Neuronal stem cell (in vitro differentiated cells): ENCODE data around the gene IQGAP3.
A peak's percentile ranks its signal among the peaks of the same experiment; 100 is the strongest.

Experiments
- DNase-seq: peaks from one replicate; pipeline ENCODE4 v3.0.0-alpha.2; 2013; ENCODE audit warnings: low spot score
- H2AFZ ChIP-seq: one replicate; pipeline ENCODE4 v1.6.1; 2013; ENCODE audit warnings: mild to moderate bottlenecking, low read length, inconsistent platforms
- H2AK5ac ChIP-seq: 2 replicates; pipeline ENCODE4 v1.6.1; 2013; ENCODE audit warnings: low read depth, mild to moderate bottlenecking, inconsistent platforms, low read length, moderate library complexity, mixed read lengths
- H2BK120ac ChIP-seq: 2 replicates; pipeline ENCODE4 v1.6.1; 2013; ENCODE audit warnings: low read depth, mild to moderate bottlenecking, inconsistent platforms, low read length, moderate library complexity, mixed read lengths
- H2BK12ac ChIP-seq: one replicate; pipeline ENCODE4 v1.6.1; 2013; ENCODE audit warnings: low read length, inconsistent platforms
- H2BK15ac ChIP-seq: 2 replicates; pipeline ENCODE4 v1.6.1; 2013; ENCODE audit warnings: mild to moderate bottlenecking, low read length, inconsistent platforms, mixed read lengths
- H2BK5ac ChIP-seq: one replicate; pipeline ENCODE4 v1.6.1; 2013; ENCODE audit warnings: inconsistent platforms, mild to moderate bottlenecking, low read length, moderate library complexity
- H3K14ac ChIP-seq: one replicate; pipeline ENCODE4 v1.6.1; 2013; ENCODE audit warnings: low read length, inconsistent platforms
- H3K18ac ChIP-seq: 2 replicates; pipeline ENCODE4 v1.6.1; 2013; ENCODE audit warnings: low read length, inconsistent platforms
- H3K23ac ChIP-seq: 2 replicates; pipeline ENCODE4 v1.6.1; 2013; ENCODE audit warnings: low read depth, mild to moderate bottlenecking, mixed read lengths, low read length, inconsistent platforms; ENCODE audit not compliant: poor library complexity
- H3K27ac ChIP-seq: replicated peaks from 3 replicates; pipeline ENCODE4 v1.5.1; 2013; ENCODE audit warnings: low read length, inconsistent platforms
- H3K27me3 ChIP-seq, 3 experiments: 2 replicates each; pipeline ENCODE4 v1.6.1; 2013; ENCODE audit warnings: low read length in 3 of 3, mild to moderate bottlenecking in 2 of 3, inconsistent platforms in 1 of 3, low read depth in 1 of 3, mixed read lengths in 1 of 3, moderate library complexity in 1 of 3; ENCODE audit not compliant: control insufficient read depth in 3 of 3, insufficient read depth in 3 of 3
- H3K36me3 ChIP-seq, 2 donors: replicated peaks in 1 of 2; 2 replicates each; pipeline ENCODE4 v1.6.1; 2013; ENCODE audit warnings: low read length in 2 of 2; ENCODE audit not compliant: control insufficient read depth in 2 of 2, insufficient read depth in 2 of 2
- H3K4ac ChIP-seq: 2 replicates; pipeline ENCODE4 v1.6.1; 2013; ENCODE audit warnings: inconsistent platforms, mild to moderate bottlenecking, low read length, moderate library complexity
- H3K4me1 ChIP-seq, 2 donors: 1 replicate in 1 of 2; 2 replicates in 1 of 2; pipeline ENCODE4 v1.6.1; 2013; ENCODE audit warnings: low read length in 2 of 2, low read depth in 1 of 2; ENCODE audit not compliant: control insufficient read depth in 2 of 2, insufficient read depth in 1 of 2
- H3K4me2 ChIP-seq: one replicate; pipeline ENCODE4 v1.6.1; 2013; ENCODE audit warnings: mild to moderate bottlenecking, low read length, inconsistent platforms; ENCODE audit not compliant: insufficient read depth, poor library complexity, severe bottlenecking
- H3K4me3 ChIP-seq, 2 donors: 2 replicates each; pipeline ENCODE4 v1.5.1; 2013; ENCODE audit warnings: low read length in 2 of 2, mild to moderate bottlenecking in 2 of 2, inconsistent platforms in 1 of 2, moderate library complexity in 1 of 2
- H3K79me1 ChIP-seq: one replicate; pipeline ENCODE4 v1.6.1; 2013; ENCODE audit warnings: low read depth, mild to moderate bottlenecking, inconsistent platforms, low read length, moderate library complexity
- H3K9ac ChIP-seq: one replicate; pipeline ENCODE4 v1.6.1; 2013; ENCODE audit warnings: mild to moderate bottlenecking, low read depth, low read length, inconsistent platforms; ENCODE audit not compliant: poor library complexity
- H3K9me3 ChIP-seq, 2 donors: replicated peaks in 1 of 2; 2 replicates each; pipeline versions ENCODE3 to v1.6.1; 2013; ENCODE audit warnings: low read length in 2 of 2, mild to moderate bottlenecking in 2 of 2, inconsistent platforms in 1 of 2, low read depth in 1 of 2, mixed read lengths in 1 of 2, moderate library complexity in 1 of 2; ENCODE audit not compliant: control insufficient read depth in 2 of 2, insufficient read depth in 1 of 2
- H4K8ac ChIP-seq: one replicate; pipeline ENCODE4 v1.6.1; 2013; ENCODE audit warnings: low read depth, mild to moderate bottlenecking, inconsistent platforms, low read length, moderate library complexity
- H4K91ac ChIP-seq: one replicate; pipeline ENCODE4 v1.6.1; 2013; ENCODE audit warnings: low read length, low read depth, mild to moderate bottlenecking, inconsistent platforms; ENCODE audit not compliant: poor library complexity
- WGBS, 2 donors: extraction: QIAGEN DNeasy Blood & Tissue Kit; methylation state at CpG; one replicate each; pipeline ENCODE4 v1.1.7; 2013; ENCODE audit warnings: missing lambda C conversion rate in 2 of 2, mixed read lengths in 1 of 2; ENCODE audit not compliant: insufficient read length in 2 of 2, insufficient replicate concordance in 1 of 2; ENCODE audit errors: extremely low coverage in 2 of 2; 5-methylcytosine and 5-hydroxymethylcytosine counted together

Gene IQGAP3

DNA sequence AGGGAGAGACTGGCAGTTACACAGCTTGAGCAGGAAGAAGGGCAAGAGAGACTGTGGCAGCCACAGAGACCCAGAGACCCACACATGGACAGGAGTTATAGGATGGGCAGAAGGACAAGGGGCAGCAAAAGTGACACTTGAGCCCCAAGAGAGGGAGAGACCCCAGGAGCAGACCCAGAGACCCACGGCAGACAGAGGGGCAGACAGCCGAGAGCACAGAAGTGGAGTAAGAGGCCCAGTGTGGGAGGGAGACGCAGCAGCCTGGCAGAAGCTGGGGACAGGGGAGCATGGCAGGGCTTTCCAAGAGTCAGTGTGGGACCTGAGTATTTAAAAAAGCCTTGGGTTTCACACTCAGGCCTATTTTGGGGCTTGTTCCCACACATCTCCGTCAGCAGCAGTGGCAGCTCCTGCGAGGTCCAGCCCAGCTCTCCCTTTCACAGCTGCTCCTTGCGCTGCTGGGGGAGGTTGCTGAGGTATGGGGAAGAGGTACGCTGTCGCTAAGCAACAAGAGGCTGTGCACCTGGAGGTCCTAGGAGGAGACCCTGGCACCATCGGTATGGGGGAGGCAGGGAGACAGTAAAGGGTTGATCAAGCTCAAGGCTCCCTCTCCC lies 62.8 kb downstream of the IQGAP3 start:
- Histone ChIP-seq H4K8ac (no peak overlapping the region), H3K14ac (no peak overlapping the region), H3K9me3 (no peaks in the 10 kb centered on the region), H3K79me1 (peaks cover 3% of the 10 kb centered on the region), H2BK15ac (no peak overlapping the region), H3K36me3 (no peaks in the 10 kb centered on the region), H3K27me3 (peaks cover 0 to 44% (median 2%) of the 10 kb centered on the region in 3 experiments), H3K4ac (no peak overlapping the region), H3K4me3 (no peak overlapping the region), H3K4me1 (peaks cover 4 to 12% of the 10 kb centered on the region in 2 donors), H2AK5ac (no peak overlapping the region), H3K18ac (no peak overlapping the region), H3K23ac (no peak overlapping the region), H2BK12ac (no peak overlapping the region), H2BK120ac (no peak overlapping the region), H2AFZ (peak overlapping the region; percentile 8), H2BK5ac (no peak overlapping the region), H3K9ac (no peak overlapping the region), H4K91ac (no peak overlapping the region), H3K27ac (no peak overlapping the region), H3K4me2 (no peak overlapping the region)
- no CpG with 5 or more reads among the region's 9 CpGs for WGBS, 2 donors
- DNase-seq = no peak

DNA sequence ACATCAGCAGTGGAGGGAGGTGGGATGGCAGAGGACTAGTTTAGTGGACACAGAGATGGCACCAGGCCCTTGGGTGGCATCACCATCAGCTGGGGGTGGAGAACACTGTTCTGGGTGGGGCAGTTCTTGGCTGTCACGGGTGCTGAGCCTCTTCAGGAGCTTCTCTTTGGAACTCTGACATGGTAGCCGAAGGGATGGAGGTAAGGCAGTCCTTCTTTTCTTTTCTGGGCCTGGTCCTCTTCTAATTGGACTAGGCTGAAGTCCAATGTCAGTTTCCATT lies 63.5 kb downstream of the IQGAP3 start:
- Histone ChIP-seq H2BK120ac (no peak overlapping the region), H3K14ac (no peak overlapping the region), H3K9me3 (no peaks in the 10 kb centered on the region), H3K23ac (no peak overlapping the region), H3K9ac (no peak overlapping the region), H2BK15ac (no peak overlapping the region), H2AFZ (no peak overlapping the region), H4K91ac (no peak overlapping the region), H2BK12ac (no peak overlapping the region), H2AK5ac (no peak overlapping the region), H3K79me1 (peaks cover 3% of the 10 kb centered on the region), H4K8ac (no peak overlapping the region), H3K4ac (no peak overlapping the region), H2BK5ac (no peak overlapping the region), H3K4me2 (no peak overlapping the region), H3K36me3 (no peaks in the 10 kb centered on the region), H3K4me1 (peaks cover 9 to 16% of the 10 kb centered on the region in 2 donors), H3K27ac (no peak overlapping the region), H3K27me3 (peaks cover 0 to 44% (median 2%) of the 10 kb centered on the region in 3 experiments), H3K18ac (no peak overlapping the region), H3K4me3 (no peak overlapping the region)
- no CpG with 5 or more reads among the region's 2 CpGs for WGBS, 2 donors
- no peak for DNase-seq

DNA sequence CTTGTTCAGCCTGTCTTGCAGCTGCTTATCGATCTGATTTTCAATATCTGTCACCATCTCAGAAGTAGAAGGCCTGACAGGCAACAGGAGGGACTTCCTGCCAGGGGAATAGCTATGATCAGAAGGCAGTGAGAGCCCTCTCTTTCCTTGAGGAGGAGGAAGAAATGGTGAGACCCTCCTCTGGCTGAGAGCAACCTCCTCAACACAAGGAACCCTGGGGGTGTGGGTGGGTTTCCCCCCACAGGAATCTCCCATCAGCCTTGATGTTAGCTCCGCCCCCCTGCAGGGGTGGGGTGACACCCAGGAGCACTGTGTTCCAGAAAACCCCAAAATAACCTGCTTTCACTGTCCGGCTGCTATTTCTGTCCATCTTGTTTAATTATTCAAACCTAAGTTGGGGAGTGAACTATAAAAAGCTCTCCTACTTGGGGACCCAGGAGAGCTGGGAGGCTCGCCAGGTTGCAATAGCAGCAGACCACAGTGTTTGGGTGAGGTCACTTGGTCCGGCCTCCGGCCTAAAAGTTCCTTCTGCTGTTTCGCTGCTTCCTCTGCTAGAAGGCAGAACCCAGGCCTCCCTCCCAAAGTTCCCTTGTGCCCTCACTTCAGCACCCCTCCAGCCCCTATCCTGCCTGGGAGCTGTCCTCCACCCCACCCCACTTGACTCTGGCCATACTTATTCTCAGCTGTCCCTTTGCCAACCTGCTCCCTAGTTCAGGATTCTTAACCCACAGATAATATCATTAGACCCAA lies 64.0 kb downstream of the IQGAP3 start:
- no peak overlapping the region for H3K4me3 ChIP-seq
- no peaks in the 10 kb centered on the region for H3K36me3 ChIP-seq
- H3K18ac ChIP-seq = no peak overlapping the region
- peak overlapping the region; percentile 55 for H2AFZ ChIP-seq
- no peak overlapping the region for H3K27ac ChIP-seq
- no peak for DNase-seq
- peaks cover 11 to 16% of the 10 kb centered on the region in 2 donors for H3K4me1 ChIP-seq
- WGBS, 2 donors = no CpG with 5 or more reads among the region's 7 CpGs
- H3K9me3 ChIP-seq = no peaks in the 10 kb centered on the region
- H2BK120ac ChIP-seq = no peak overlapping the region
- H3K23ac ChIP-seq = no peak overlapping the region
- no peak overlapping the region for H4K91ac ChIP-seq
- H3K79me1 ChIP-seq = peaks cover 3% of the 10 kb centered on the region
- H3K4ac ChIP-seq = no peak overlapping the region
- H2BK12ac ChIP-seq = no peak overlapping the region
- no peak overlapping the region for H3K9ac ChIP-seq
- H2AK5ac ChIP-seq = no peak overlapping the region
- H2BK5ac ChIP-seq = no peak overlapping the region
- H2BK15ac ChIP-seq = no peak overlapping the region
- no peak overlapping the region for H3K4me2 ChIP-seq
- H3K27me3 ChIP-seq = peaks cover 0 to 44% (median 2%) of the 10 kb centered on the region in 3 experiments
- H4K8ac ChIP-seq = no peak overlapping the region
- no peak overlapping the region for H3K14ac ChIP-seq

DNA sequence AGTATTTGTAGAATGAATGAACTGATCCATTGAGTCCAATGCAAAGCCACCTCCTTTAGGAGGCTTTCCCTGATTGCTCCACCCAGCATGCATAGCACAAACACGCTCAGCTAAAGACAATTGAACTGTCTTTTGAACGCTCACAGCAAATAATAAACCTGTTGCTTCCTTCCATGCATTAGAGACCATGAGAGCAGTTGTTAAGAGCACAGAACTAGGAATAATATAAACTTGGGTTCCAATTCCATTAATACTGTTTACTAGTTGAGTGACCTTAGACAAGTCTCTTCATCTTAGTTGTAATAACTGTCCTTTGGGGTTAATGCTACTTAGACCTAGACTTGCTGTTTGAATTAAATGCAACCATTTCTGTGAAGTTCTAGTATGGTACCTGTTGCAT lies 65.9 kb downstream of the IQGAP3 start:
- no peak overlapping the region for H3K4ac ChIP-seq
- no peak overlapping the region for H2BK120ac ChIP-seq
- no peak overlapping the region for H2BK15ac ChIP-seq
- H4K8ac ChIP-seq = no peak overlapping the region
- DNase-seq = no peak
- H2BK5ac ChIP-seq = no peak overlapping the region
- no peaks in the 10 kb centered on the region for H3K36me3 ChIP-seq
- no peak overlapping the region for H3K27ac ChIP-seq
- no peak overlapping the region for H2AFZ ChIP-seq
- H3K9me3 ChIP-seq = no peaks in the 10 kb centered on the region
- H3K4me2 ChIP-seq = no peak overlapping the region
- H2BK12ac ChIP-seq = no peak overlapping the region
- H3K9ac ChIP-seq = no peak overlapping the region
- H3K14ac ChIP-seq = no peak overlapping the region
- peaks cover 20% of the 10 kb centered on the region in 2 donors for H3K4me1 ChIP-seq
- H3K18ac ChIP-seq = no peak overlapping the region
- H3K27me3 ChIP-seq = peaks cover 0 to 32% (median 2%) of the 10 kb centered on the region in 3 experiments
- WGBS, 2 donors = no CpG with 5 or more reads among the region's 2 CpGs
- no peak overlapping the region for H4K91ac ChIP-seq
- no peak overlapping the region for H2AK5ac ChIP-seq
- H3K4me3 ChIP-seq = no peak overlapping the region
- H3K23ac ChIP-seq = no peak overlapping the region
- H3K79me1 ChIP-seq = peaks cover 3% of the 10 kb centered on the region
